Mucosa of stomach (tissue), 1 donor: Measurements from ENCODE around the gene FAM107B.

Experiments
- H3K27me3 ChIP-seq: one replicate; pipeline ENCODE4 v1.7.0; 2013; ENCODE audit warnings: mild to moderate bottlenecking, low read length; ENCODE audit not compliant: control insufficient read depth, insufficient read depth
- H3K36me3 ChIP-seq: one replicate; pipeline ENCODE4 v1.7.0; 2013; ENCODE audit warnings: low read length; ENCODE audit not compliant: control insufficient read depth, insufficient read depth
- H3K4me1 ChIP-seq: one replicate; pipeline ENCODE4 v1.7.0; 2013; ENCODE audit warnings: mild to moderate bottlenecking, low read length; ENCODE audit not compliant: control insufficient read depth, insufficient read depth
- H3K4me3 ChIP-seq: one replicate; pipeline ENCODE4 v1.7.0; 2013; ENCODE audit warnings: low read length
- H3K9ac ChIP-seq: one replicate; pipeline ENCODE4 v1.7.0; 2013; ENCODE audit warnings: mild to moderate bottlenecking, low read length, moderate library complexity
- H3K9me3 ChIP-seq: one replicate; pipeline ENCODE4 v1.7.0; 2013; ENCODE audit warnings: mild to moderate bottlenecking, low read length, moderate library complexity; ENCODE audit not compliant: control insufficient read depth
- donor health status: Pancreatic carcinoma.

The FAM107B gene

GRCh38 chr10:14547816-14548215 is 226.9 kb downstream of the FAM107B start:
- Histone ChIP-seq H3K9ac (no peak overlapping the region), H3K9me3 (no peaks in the 10 kb centered on the region), H3K4me1 (peaks cover 80% of the 10 kb centered on the region), H3K36me3 (peaks cover 5% of the 10 kb centered on the region), H3K27me3 (no peaks in the 10 kb centered on the region), H3K4me3 (no peak overlapping the region)

- Histone ChIP-seq H3K4me3 (no peak overlapping the region), H3K9ac (no peak overlapping the region), H3K27me3 (no peaks in the 10 kb centered on the region), H3K9me3 (no peaks in the 10 kb centered on the region), H3K36me3 (peaks cover 5% of the 10 kb centered on the region), H3K4me1 (peaks cover 65% of the 10 kb centered on the region)
Observed at GRCh38 chr10:14545827-14546226, 228.9 kb downstream of the FAM107B start.

GRCh38 chr10:14543904-14544210 is 230.8 kb downstream of the FAM107B start:
- peaks cover 58% of the 10 kb centered on the region for H3K4me1 ChIP-seq
- no peaks in the 10 kb centered on the region for H3K9me3 ChIP-seq

GRCh38 chr10:14543046-14543903 is 231.4 kb downstream of the FAM107B start:
- Histone ChIP-seq H3K9ac (no peak overlapping the region), H3K36me3 (peaks cover 5% of the 10 kb centered on the region), H3K27me3 (no peaks in the 10 kb centered on the region), H3K4me3 (no peak overlapping the region), H3K9me3 (no peaks in the 10 kb centered on the region), H3K4me1 (peaks cover 52% of the 10 kb centered on the region)

More at GRCh38 chr10:14543904-14544210, 230.8 kb downstream of the FAM107B start:
- Histone ChIP-seq H3K9ac (no peak overlapping the region), H3K4me3 (no peak overlapping the region), H3K36me3 (peaks cover 5% of the 10 kb centered on the region), H3K27me3 (no peaks in the 10 kb centered on the region)

- H3K36me3 ChIP-seq = no peaks in the 10 kb centered on the region
- no peaks in the 10 kb centered on the region for H3K27me3 ChIP-seq
- H3K4me3 ChIP-seq = no peak overlapping the region
- H3K9me3 ChIP-seq = no peaks in the 10 kb centered on the region
- no peak overlapping the region for H3K9ac ChIP-seq
- H3K4me1 ChIP-seq = peaks cover 55% of the 10 kb centered on the region
Observed at GRCh38 chr10:14541379-14541778, 233.3 kb downstream of the FAM107B start.

GRCh38 chr10:14540611-14541010 is 234.1 kb downstream of the FAM107B start:
- Histone ChIP-seq H3K4me1 (peaks cover 53% of the 10 kb centered on the region), H3K36me3 (no peaks in the 10 kb centered on the region), H3K9ac (no peak overlapping the region), H3K27me3 (no peaks in the 10 kb centered on the region), H3K9me3 (no peaks in the 10 kb centered on the region), H3K4me3 (no peak overlapping the region)

GRCh38 chr10:14540062-14540461 is 234.6 kb downstream of the FAM107B start:
- no peaks in the 10 kb centered on the region for H3K9me3 ChIP-seq
- peaks cover 49% of the 10 kb centered on the region for H3K4me1 ChIP-seq
- H3K4me3 ChIP-seq = no peak overlapping the region
- no peaks in the 10 kb centered on the region for H3K27me3 ChIP-seq
- H3K9ac ChIP-seq = no peak overlapping the region
- H3K36me3 ChIP-seq = no peaks in the 10 kb centered on the region

GRCh38 chr10:14539176-14539575 is 235.5 kb downstream of the FAM107B start:
- no peaks in the 10 kb centered on the region for H3K9me3 ChIP-seq
- H3K27me3 ChIP-seq = no peaks in the 10 kb centered on the region
- no peak overlapping the region for H3K9ac ChIP-seq
- no peak overlapping the region for H3K4me3 ChIP-seq
- H3K4me1 ChIP-seq = peaks cover 42% of the 10 kb centered on the region
- H3K36me3 ChIP-seq = no peaks in the 10 kb centered on the region

- Histone ChIP-seq H3K36me3 (no peaks in the 10 kb centered on the region), H3K9ac (no peak overlapping the region), H3K4me1 (peaks cover 54% of the 10 kb centered on the region), H3K4me3 (no peak overlapping the region), H3K27me3 (no peaks in the 10 kb centered on the region), H3K9me3 (no peaks in the 10 kb centered on the region)
Observed at GRCh38 chr10:14536241-14537213, 238.2 kb downstream of the FAM107B start.

GRCh38 chr10:14535457-14536130 is 239.1 kb downstream of the FAM107B start:
- Histone ChIP-seq H3K9me3 (no peaks in the 10 kb centered on the region), H3K4me3 (no peak overlapping the region), H3K4me1 (peaks cover 53% of the 10 kb centered on the region), H3K9ac (no peak overlapping the region), H3K36me3 (no peaks in the 10 kb centered on the region), H3K27me3 (no peaks in the 10 kb centered on the region)

GRCh38 chr10:14534152-14534551 is 240.5 kb downstream of the FAM107B start:
- Histone ChIP-seq H3K27me3 (no peaks in the 10 kb centered on the region), H3K4me1 (peaks cover 43% of the 10 kb centered on the region), H3K9ac (no peak overlapping the region), H3K4me3 (no peak overlapping the region), H3K9me3 (no peaks in the 10 kb centered on the region), H3K36me3 (no peaks in the 10 kb centered on the region)
